Measurements from ENCODE around the gene CYB5R4.

CYB5R4 gene

DNA sequence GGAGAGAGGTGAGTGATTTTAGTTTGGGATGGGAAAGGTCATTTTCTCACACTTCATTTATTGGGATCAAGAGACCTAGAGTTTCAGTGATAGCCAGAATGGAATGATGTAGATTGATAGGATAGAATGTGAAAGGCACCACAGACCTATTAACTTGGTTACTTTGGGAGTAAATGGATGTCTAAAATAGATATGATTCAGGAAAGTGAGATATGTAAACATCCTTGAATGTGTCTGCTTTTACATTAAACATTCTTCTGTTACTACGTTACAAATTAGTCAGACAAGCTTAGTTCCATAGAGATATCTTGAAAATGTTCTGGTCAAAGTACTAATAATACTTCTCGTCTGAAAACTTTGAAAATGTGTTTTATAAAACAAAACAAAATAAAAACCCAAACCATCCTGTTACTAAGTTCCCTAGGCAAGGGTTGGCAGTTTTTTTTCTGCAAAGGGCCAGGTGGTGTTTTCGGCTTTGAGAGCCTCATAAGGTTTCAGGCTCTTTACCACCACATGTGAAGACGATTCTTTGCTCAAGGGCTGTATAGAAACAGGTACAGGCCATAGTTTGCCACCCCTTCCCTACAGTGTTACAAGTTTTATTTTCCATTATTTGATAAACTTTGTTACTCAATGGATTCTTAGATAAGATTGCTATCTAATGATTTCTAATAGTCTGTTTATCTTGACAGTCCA is 3.4 kb downstream of the CYB5R4 start:
- peaks cover 18% of the 10 kb centered on the region for H3K4me1 ChIP-seq (ENCODE audit: control insufficient read depth, insufficient read depth, low read length, poor library complexity, severe bottlenecking)
- peaks cover 30% of the 10 kb centered on the region for H3K36me3 ChIP-seq (ENCODE audit: control insufficient read depth, insufficient read depth, low read length)
- H3K4me3 ChIP-seq (ENCODE audit: insufficient read depth, low read depth, low read length, poor library complexity, severe bottlenecking) = no peak overlapping the region
- H3K9me3 ChIP-seq (ENCODE audit: control insufficient read depth, low read length) = no peaks in the 10 kb centered on the region
- no peaks in the 10 kb centered on the region for H3K27me3 ChIP-seq (replicated peaks; ENCODE audit: control insufficient read depth, insufficient read depth, low read length, poor library complexity, severe bottlenecking)
- DNase-seq = no peak
- H3K27ac ChIP-seq (ENCODE audit: insufficient read depth, low read length, poor library complexity, severe bottlenecking) = no peak overlapping the region

DNA sequence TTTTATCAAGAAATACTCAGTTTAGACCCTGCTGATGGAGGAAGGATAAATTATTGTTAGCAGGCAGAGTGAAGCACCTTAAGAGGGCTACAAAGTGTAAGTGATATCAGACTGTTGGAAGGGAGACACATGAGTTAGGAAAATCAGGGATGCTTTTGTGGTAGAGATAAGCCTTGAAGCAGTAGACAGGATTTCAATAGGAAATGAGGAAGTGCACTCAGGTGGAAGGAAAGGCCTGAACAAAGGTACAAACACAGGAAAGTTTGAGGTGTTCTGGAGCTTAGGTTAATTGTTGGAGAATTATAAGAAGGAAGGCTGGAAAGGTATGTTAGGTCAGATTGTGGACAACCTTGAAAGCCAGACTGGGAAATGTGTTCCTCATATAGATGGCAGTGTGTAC is 7.6 kb downstream of the CYB5R4 start:
- Histone ChIP-seq H3K27ac (ENCODE audit: insufficient read depth, low read length, poor library complexity, severe bottlenecking) (no peak overlapping the region), H3K27me3 (replicated peaks; ENCODE audit: control insufficient read depth, insufficient read depth, low read length, poor library complexity, severe bottlenecking) (no peaks in the 10 kb centered on the region), H3K4me3 (ENCODE audit: insufficient read depth, low read depth, low read length, poor library complexity, severe bottlenecking) (no peak overlapping the region), H3K36me3 (ENCODE audit: control insufficient read depth, insufficient read depth, low read length) (peaks cover 30% of the 10 kb centered on the region), H3K4me1 (ENCODE audit: control insufficient read depth, insufficient read depth, low read length, poor library complexity, severe bottlenecking) (peaks cover 2% of the 10 kb centered on the region), H3K9me3 (ENCODE audit: control insufficient read depth, low read length) (no peaks in the 10 kb centered on the region)
- no peak for DNase-seq

DNA sequence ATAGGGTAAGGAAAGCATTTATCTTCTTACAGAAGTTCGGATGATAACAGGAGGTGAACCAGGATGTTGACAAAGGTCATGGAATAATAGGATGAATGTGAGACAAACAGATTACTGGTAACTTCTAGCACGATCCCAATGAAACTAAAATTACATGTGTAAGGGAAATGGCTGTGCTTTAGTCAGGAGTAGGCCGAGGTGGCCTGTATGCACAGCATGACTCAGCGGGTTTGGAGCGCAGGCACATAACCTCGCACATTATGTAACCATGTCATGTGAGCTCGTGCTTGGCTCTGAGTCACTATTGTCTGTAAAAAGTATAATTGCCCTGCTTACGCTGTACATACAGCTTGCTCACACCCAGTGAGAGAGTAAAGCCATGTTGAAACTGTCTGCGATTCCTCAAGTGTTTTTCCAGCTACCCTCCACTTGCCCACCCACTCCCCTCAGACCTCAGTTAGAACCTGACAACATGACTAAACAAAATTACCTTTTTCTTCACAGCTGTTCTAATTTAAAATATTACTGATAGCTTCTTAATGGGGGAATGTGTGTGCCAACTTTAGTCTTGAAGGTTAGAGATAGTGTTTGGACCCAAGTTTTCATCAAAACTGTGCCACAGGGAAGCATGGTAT is 8.2 kb downstream of the CYB5R4 start:
- no peak for DNase-seq
- no peaks in the 10 kb centered on the region for H3K9me3 ChIP-seq (ENCODE audit: control insufficient read depth, low read length)
- no peak overlapping the region for H3K4me3 ChIP-seq (ENCODE audit: insufficient read depth, low read depth, low read length, poor library complexity, severe bottlenecking)
- no peak overlapping the region for H3K27ac ChIP-seq (ENCODE audit: insufficient read depth, low read length, poor library complexity, severe bottlenecking)
- no peaks in the 10 kb centered on the region for H3K27me3 ChIP-seq (replicated peaks; ENCODE audit: control insufficient read depth, insufficient read depth, low read length, poor library complexity, severe bottlenecking)
- peaks cover 30% of the 10 kb centered on the region for H3K36me3 ChIP-seq (ENCODE audit: control insufficient read depth, insufficient read depth, low read length)
- no peaks in the 10 kb centered on the region for H3K4me1 ChIP-seq (ENCODE audit: control insufficient read depth, insufficient read depth, low read length, poor library complexity, severe bottlenecking)

DNA sequence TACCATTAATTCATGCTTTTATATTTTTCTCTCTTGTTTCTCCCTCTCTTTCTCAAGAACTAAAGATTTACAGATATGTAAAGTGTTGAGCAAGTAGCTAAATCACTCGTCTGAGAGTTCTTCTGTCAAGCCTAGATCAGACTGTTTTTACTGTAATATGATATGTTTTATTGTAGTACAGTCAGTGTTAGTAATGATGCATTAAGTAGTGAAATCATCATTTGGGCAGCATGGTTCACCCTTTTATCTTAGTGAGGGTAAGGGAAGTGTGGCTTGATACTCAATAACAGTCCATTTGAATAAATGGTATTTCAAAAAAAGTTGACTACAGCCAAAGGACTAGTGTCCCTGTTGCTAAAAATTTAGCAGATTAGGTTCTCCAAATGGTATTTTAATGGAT is 9.2 kb downstream of the CYB5R4 start:
- no peaks in the 10 kb centered on the region for H3K4me1 ChIP-seq (ENCODE audit: control insufficient read depth, insufficient read depth, low read length, poor library complexity, severe bottlenecking)
- H3K9me3 ChIP-seq (ENCODE audit: control insufficient read depth, low read length) = no peaks in the 10 kb centered on the region
- no peak for DNase-seq
- H3K4me3 ChIP-seq (ENCODE audit: insufficient read depth, low read depth, low read length, poor library complexity, severe bottlenecking) = no peak overlapping the region
- no peaks in the 10 kb centered on the region for H3K27me3 ChIP-seq (replicated peaks; ENCODE audit: control insufficient read depth, insufficient read depth, low read length, poor library complexity, severe bottlenecking)
- H3K36me3 ChIP-seq (ENCODE audit: control insufficient read depth, insufficient read depth, low read length) = peaks cover 30% of the 10 kb centered on the region
- no peak overlapping the region for H3K27ac ChIP-seq (ENCODE audit: insufficient read depth, low read length, poor library complexity, severe bottlenecking)

DNA sequence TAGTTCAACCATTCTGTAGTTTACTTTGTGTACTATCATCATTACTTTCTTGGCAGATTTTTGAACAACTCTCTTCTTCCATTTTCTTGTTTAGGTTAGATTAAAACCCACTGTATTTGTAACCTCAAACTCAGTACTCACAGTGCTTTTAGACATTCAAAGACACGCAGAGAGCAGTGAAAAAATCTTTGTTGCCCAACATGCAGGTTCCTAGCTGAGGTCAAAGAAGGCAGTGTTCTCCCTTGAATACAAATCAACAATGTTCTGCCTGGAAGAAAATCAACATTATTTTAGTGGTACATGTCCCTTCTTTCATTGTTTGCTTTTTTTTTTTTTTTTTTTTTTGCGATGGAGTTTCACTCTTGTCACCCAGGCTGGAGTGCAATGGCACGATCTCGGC is 11.2 kb downstream of the CYB5R4 start:
- Histone ChIP-seq H3K27ac (ENCODE audit: insufficient read depth, low read length, poor library complexity, severe bottlenecking) (no peak overlapping the region), H3K9me3 (ENCODE audit: control insufficient read depth, low read length) (no peaks in the 10 kb centered on the region), H3K4me3 (ENCODE audit: insufficient read depth, low read depth, low read length, poor library complexity, severe bottlenecking) (no peak overlapping the region), H3K36me3 (ENCODE audit: control insufficient read depth, insufficient read depth, low read length) (peaks cover 20% of the 10 kb centered on the region), H3K4me1 (ENCODE audit: control insufficient read depth, insufficient read depth, low read length, poor library complexity, severe bottlenecking) (no peaks in the 10 kb centered on the region), H3K27me3 (replicated peaks; ENCODE audit: control insufficient read depth, insufficient read depth, low read length, poor library complexity, severe bottlenecking) (no peaks in the 10 kb centered on the region)
- no peak for DNase-seq

DNA sequence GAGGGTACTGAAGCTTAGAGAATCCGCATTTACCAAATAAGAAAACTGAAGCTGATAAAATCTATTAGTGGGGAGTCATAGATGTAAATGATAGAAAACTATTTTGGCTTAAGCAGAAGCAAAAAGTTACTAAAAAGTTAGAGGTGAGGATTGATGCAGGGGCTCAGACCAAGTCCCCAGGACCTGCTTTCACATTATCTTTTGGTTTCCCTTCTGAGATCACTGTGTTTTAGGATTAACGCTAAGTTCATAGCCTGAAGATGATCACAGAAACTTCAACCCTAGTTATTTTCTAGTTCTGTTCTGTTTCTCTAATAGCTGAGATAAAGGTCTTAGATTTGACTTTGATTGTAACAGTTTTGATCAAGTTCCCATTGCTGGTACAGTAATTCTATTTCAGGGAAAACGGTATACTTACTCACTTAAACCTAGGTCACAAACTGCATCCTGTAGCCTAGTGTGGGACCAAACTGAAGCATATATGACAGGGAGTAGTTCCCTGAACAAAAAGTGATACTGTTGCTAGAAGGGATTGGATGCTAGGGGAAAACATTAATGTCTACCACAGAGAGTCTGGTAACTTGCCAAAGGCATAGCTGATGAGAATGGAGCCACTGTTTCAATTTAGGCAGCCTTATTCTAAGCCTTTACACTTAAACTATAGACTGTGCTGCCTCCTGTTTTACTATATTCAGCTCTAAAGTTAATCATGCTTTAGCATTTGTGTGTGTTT is 13.1 kb downstream of the CYB5R4 start:
- H3K4me1 ChIP-seq (ENCODE audit: control insufficient read depth, insufficient read depth, low read length, poor library complexity, severe bottlenecking) = no peaks in the 10 kb centered on the region
- peaks cover 2% of the 10 kb centered on the region for H3K36me3 ChIP-seq (ENCODE audit: control insufficient read depth, insufficient read depth, low read length)
- H3K4me3 ChIP-seq (ENCODE audit: insufficient read depth, low read depth, low read length, poor library complexity, severe bottlenecking) = no peak overlapping the region
- DNase-seq = no peak
- H3K9me3 ChIP-seq (ENCODE audit: control insufficient read depth, low read length) = no peaks in the 10 kb centered on the region
- no peak overlapping the region for H3K27ac ChIP-seq (ENCODE audit: insufficient read depth, low read length, poor library complexity, severe bottlenecking)
- H3K27me3 ChIP-seq (replicated peaks; ENCODE audit: control insufficient read depth, insufficient read depth, low read length, poor library complexity, severe bottlenecking) = no peaks in the 10 kb centered on the region

DNA sequence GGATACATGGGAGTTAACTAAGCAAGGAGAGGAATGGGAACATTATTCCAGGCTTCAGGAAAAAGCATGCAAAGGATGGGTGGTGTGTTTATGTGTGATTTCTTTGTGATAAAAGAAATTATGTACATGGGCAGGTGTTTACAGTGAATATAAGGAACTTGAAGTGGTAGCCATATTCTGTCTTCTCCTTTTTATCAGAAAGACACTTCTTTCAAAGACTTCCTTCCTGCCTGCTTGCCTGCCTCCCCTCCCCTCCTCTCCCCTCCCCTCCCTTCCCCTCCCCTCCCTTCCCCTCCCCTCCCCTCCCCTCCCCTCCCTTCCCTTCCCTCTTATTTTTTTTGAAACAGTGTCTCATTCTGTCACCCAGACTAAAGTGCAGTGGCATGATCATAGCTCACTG is 14.4 kb downstream of the CYB5R4 start:
- Histone ChIP-seq H3K36me3 (ENCODE audit: control insufficient read depth, insufficient read depth, low read length) (no peaks in the 10 kb centered on the region), H3K27me3 (replicated peaks; ENCODE audit: control insufficient read depth, insufficient read depth, low read length, poor library complexity, severe bottlenecking) (no peaks in the 10 kb centered on the region), H3K4me1 (ENCODE audit: control insufficient read depth, insufficient read depth, low read length, poor library complexity, severe bottlenecking) (no peaks in the 10 kb centered on the region), H3K27ac (ENCODE audit: insufficient read depth, low read length, poor library complexity, severe bottlenecking) (no peak overlapping the region), H3K9me3 (ENCODE audit: control insufficient read depth, low read length) (no peaks in the 10 kb centered on the region), H3K4me3 (ENCODE audit: insufficient read depth, low read depth, low read length, poor library complexity, severe bottlenecking) (no peak overlapping the region)
- no peak for DNase-seq

DNA sequence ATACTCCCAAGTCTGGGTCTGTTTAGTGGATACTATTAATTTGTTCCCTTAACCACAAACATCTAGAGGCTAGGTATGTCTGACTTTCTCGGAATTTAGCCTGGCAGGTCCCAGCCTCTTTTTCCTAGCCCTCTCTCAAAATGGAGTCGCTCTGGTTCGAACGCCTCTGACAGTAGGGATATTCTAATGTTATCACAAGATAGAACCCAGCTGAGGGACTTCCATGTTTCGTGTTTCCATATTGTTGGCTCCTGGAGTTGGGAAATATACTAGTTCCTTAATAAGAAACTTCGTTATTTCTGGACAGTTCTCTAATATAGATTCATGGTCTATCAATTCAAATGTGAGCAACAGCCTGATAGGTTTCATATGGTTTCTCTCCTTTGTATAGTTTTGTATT is 16.4 kb downstream of the CYB5R4 start:
- Histone ChIP-seq H3K4me1 (ENCODE audit: control insufficient read depth, insufficient read depth, low read length, poor library complexity, severe bottlenecking) (no peaks in the 10 kb centered on the region), H3K9me3 (ENCODE audit: control insufficient read depth, low read length) (no peaks in the 10 kb centered on the region), H3K4me3 (ENCODE audit: insufficient read depth, low read depth, low read length, poor library complexity, severe bottlenecking) (no peak overlapping the region), H3K36me3 (ENCODE audit: control insufficient read depth, insufficient read depth, low read length) (no peaks in the 10 kb centered on the region), H3K27ac (ENCODE audit: insufficient read depth, low read length, poor library complexity, severe bottlenecking) (no peak overlapping the region), H3K27me3 (replicated peaks; ENCODE audit: control insufficient read depth, insufficient read depth, low read length, poor library complexity, severe bottlenecking) (no peaks in the 10 kb centered on the region)
- no peak for DNase-seq

DNA sequence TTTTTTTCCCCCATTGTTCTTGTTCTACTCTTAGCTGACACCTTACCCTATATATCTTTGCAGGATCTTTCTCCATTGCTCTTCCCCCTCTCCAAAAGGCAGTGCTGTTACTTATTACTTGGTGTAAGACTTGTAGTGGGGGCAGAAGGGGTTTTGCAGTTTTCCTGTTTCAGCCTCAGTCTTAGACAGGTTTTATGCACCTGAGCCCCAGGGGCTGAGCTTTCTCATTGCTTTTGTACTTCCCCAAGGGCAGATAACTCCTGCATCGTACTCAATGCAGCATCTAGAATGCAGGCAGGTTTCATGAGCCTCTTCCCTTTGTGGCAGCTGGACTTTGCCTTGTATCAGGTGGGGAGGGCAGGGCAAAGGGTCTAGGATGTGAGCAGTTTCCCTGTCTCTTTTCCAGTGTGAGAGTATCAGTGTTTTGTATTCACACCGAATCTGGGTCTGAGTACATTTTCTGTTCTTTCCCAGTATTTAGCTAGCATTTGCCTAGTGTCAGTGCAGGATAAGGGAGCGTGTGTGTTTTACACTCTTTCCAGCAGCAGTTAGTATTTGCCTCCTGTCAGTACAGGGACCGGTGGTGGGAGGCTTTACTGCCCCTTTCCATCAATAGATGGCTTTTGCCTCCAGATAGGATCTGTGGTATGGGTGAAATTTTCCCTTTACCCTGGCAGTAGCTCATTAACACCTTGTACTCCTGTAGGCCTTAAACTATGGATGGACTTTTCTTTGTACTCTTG is 19.6 kb downstream of the CYB5R4 start:
- Histone ChIP-seq H3K27me3 (replicated peaks; ENCODE audit: control insufficient read depth, insufficient read depth, low read length, poor library complexity, severe bottlenecking) (no peaks in the 10 kb centered on the region), H3K27ac (ENCODE audit: insufficient read depth, low read length, poor library complexity, severe bottlenecking) (no peak overlapping the region), H3K4me1 (ENCODE audit: control insufficient read depth, insufficient read depth, low read length, poor library complexity, severe bottlenecking) (no peaks in the 10 kb centered on the region), H3K9me3 (ENCODE audit: control insufficient read depth, low read length) (no peaks in the 10 kb centered on the region), H3K36me3 (ENCODE audit: control insufficient read depth, insufficient read depth, low read length) (no peaks in the 10 kb centered on the region), H3K4me3 (ENCODE audit: insufficient read depth, low read depth, low read length, poor library complexity, severe bottlenecking) (no peak overlapping the region)
- DNase-seq = no peak

DNA sequence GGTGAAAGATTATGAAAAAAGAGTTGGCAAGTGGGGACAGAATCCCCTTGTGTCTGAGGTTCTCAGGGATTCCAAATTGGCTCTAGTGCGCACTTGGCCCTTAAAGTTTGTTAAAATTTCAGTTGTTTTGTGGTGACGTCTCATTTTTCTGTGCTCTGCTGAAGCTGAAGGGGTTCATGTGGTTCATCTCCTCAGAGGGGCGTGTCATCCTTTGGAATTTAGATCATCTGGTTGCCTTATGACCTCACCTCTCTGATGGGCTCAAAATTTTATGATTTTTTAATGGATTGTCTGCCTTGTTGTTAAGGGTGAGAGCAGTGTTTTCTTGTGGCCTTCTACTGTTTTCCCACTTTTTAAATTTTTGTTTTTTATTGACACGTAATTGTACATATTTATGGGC is 20.3 kb downstream of the CYB5R4 start:
- Histone ChIP-seq H3K27me3 (replicated peaks; ENCODE audit: control insufficient read depth, insufficient read depth, low read length, poor library complexity, severe bottlenecking) (no peaks in the 10 kb centered on the region), H3K27ac (ENCODE audit: insufficient read depth, low read length, poor library complexity, severe bottlenecking) (no peak overlapping the region), H3K36me3 (ENCODE audit: control insufficient read depth, insufficient read depth, low read length) (no peaks in the 10 kb centered on the region), H3K4me1 (ENCODE audit: control insufficient read depth, insufficient read depth, low read length, poor library complexity, severe bottlenecking) (no peaks in the 10 kb centered on the region), H3K4me3 (ENCODE audit: insufficient read depth, low read depth, low read length, poor library complexity, severe bottlenecking) (no peak overlapping the region), H3K9me3 (ENCODE audit: control insufficient read depth, low read length) (no peaks in the 10 kb centered on the region)
- DNase-seq = no peak

Data from effector memory CD4-positive, alpha-beta T cell (primary cell).